K562 (cell line): ENCODE data around the gene KLHL18. TPM values are rescaled to one million over a fixed set of nuclear protein-coding genes. Genes with fewer than 3 reads are reported as not detected.

ENCODE experiments used
- EGR1 ChIP-seq: fragments of 450-650 bp; conservative IDR thresholded peaks from 2 replicates; pipeline ENCODE4 v1.6.1; 2017; ENCODE audit warnings: mild to moderate bottlenecking
- LCOR ChIP-seq: sonication (generic); formaldehyde crosslinking; IDR thresholded peaks from 2 replicates; pipeline ENCODE4 v1.8.0; 2022; ENCODE audit warnings: mild to moderate bottlenecking, missing genetic modification reagents
- NFIC ChIP-seq: fragments of 450-650 bp; IDR thresholded peaks from 2 replicates; pipeline ENCODE4 v1.6.1; 2017; ENCODE audit warnings: mild to moderate bottlenecking, inconsistent platforms
- PRPF4 ChIP-seq: fragments of 200-400 bp; formaldehyde crosslinking; IDR thresholded peaks from one replicate; pipeline ENCODE4 v1.6.1; 2017; ENCODE audit warnings: low read length, low read depth, mild to moderate bottlenecking; ENCODE audit not compliant: insufficient read depth, poor library complexity, severe bottlenecking
- RBFOX2 ChIP-seq: fragments of 200-400 bp; formaldehyde crosslinking; IDR thresholded peaks from 2 replicates; pipeline ENCODE4 v1.6.1; 2017; ENCODE audit warnings: low read depth, mild to moderate bottlenecking, low read length, moderate library complexity
- RBM25 ChIP-seq: fragments of 200-400 bp; formaldehyde crosslinking; IDR thresholded peaks from 2 replicates; pipeline ENCODE4 v1.6.1; 2018; ENCODE audit warnings: low read length, low read depth, moderate library complexity; ENCODE audit not compliant: severe bottlenecking
- SMAD2 ChIP-seq: fragments of 150-350 bp; IDR thresholded peaks from 2 replicates; pipeline ENCODE4 v1.6.1; 2014; ENCODE audit warnings: low read depth, mild to moderate bottlenecking, low read length
- SMC3 ChIP-seq: conservative IDR thresholded peaks from 2 replicates; pipeline ENCODE4 v1.6.1; 2011; ENCODE audit warnings: low read depth, low read length, improper control_type of control experiment; ENCODE audit not compliant: insufficient read depth
- TOE1 ChIP-seq, 2 experiments: fragments of 450-650 bp in 1 of 2; sonication (generic) in 1 of 2; formaldehyde crosslinking in 1 of 2; IDR thresholded peaks; 2 replicates each; pipeline versions ENCODE4 v1.7.1 to v1.8.0; 2016 to 2022; ENCODE audit warnings: borderline replicate concordance in 2 of 2, mild to moderate bottlenecking in 2 of 2, antibody characterized with exemption in 1 of 2, inconsistent platforms in 1 of 2, low read depth in 1 of 2, missing genetic modification reagents in 1 of 2, moderate library complexity in 1 of 2
- ZBED1 ChIP-seq: IDR thresholded peaks from 2 replicates; pipeline ENCODE4 v1.6.1; 2014
- ZNF134 ChIP-seq: fragments of 250-450 bp; sonication (Bioruptor Pico); conservative IDR thresholded peaks from 2 replicates; pipeline ENCODE4 v1.4.0; 2020
- ZNF165 ChIP-seq: fragments of 250-450 bp; sonication (Bioruptor Pico); IDR thresholded peaks from 2 replicates; pipeline ENCODE4 v1.4.0; 2020; ENCODE audit warnings: borderline replicate concordance
- polyA plus RNA-seq, 8 experiments: library from polyadenylated mRNA; depleted of rRNA in 4 of 8; stranded (reverse) in 5 of 8; unstranded in 3 of 8; fragments of >200 nt; fragmentation: Nextera tagmentation in 2 of 8; fragmentation: Illumina TruSeq in 1 of 8; extraction: Ambion mirVana in 2 of 8; extraction: Trizol in 1 of 8; gene quantifications; 2 replicates each; pipeline versions ENCODE4 v1.2.1 to v1.2.3, GENCODE V29; 2011 to 2014; ENCODE audit warnings: inconsistent platforms in 1 of 8, missing spikeins in 1 of 8
- total RNA-seq, 7 experiments: library from RNA; depleted of rRNA in 6 of 7; stranded (reverse); fragments of >200 nt in 6 of 7; fragmentation: Illumina TruSeq in 2 of 7; extraction: Trizol in 2 of 7; gene quantifications; 2 replicates each; pipeline versions ENCODE4 v1.2.1 to v1.2.3, GENCODE V29; 2011 to 2021; ENCODE audit warnings: low replicate concordance in 1 of 7
- TF ChIP-seq, protein P1 (sequence below): fragments of 450-650 bp; formaldehyde crosslinking; conservative IDR thresholded peaks from 2 replicates; pipeline ENCODE4 v1.4.0; 2022; ENCODE audit warnings: mild to moderate bottlenecking, missing genetic modification characterization
- TF ChIP-seq, protein P2 (sequence below), 2 experiments: fragments of 200-800 bp in 1 of 2; sonication (Bioruptor generic) in 1 of 2; sonication (generic) in 1 of 2; formaldehyde crosslinking in 1 of 2; IDR thresholded peaks in 1 of 2; conservative IDR thresholded peaks in 1 of 2; 2 replicates each; pipeline versions ENCODE4 v1.5.0 to v1.6.1; 2016 to 2020; ENCODE audit warnings: missing compliant biosample characterization in 1 of 2, missing genetic modification characterization in 1 of 2, missing genetic modification reagents in 1 of 2
- TF ChIP-seq, protein P3 (sequence below): fragments of 250-450 bp; sonication (Bioruptor Pico); IDR thresholded peaks from 2 replicates; pipeline ENCODE4 v1.8.0; 2021; ENCODE audit warnings: moderate library complexity, mild to moderate bottlenecking, inconsistent platforms
- TF ChIP-seq, protein P4 (sequence below): fragments of 450-650 bp; formaldehyde crosslinking; IDR thresholded peaks from 2 replicates; pipeline ENCODE4 v1.4.0; 2020; ENCODE audit warnings: mild to moderate bottlenecking, mixed read lengths
- TF ChIP-seq, protein P5 (sequence below): sonication (generic); formaldehyde crosslinking; IDR thresholded peaks from 2 replicates; pipeline ENCODE4 v1.8.0; 2023; ENCODE audit warnings: mild to moderate bottlenecking, missing genetic modification reagents

KLHL18 gene
- total and polyA plus RNA-seq, 9 of the 15 experiments (the other 6 are each of a cell fraction or from before 2014, with no cell fraction given), result 26.7 to 97.5 (median 48.7) TPM

DNA sequence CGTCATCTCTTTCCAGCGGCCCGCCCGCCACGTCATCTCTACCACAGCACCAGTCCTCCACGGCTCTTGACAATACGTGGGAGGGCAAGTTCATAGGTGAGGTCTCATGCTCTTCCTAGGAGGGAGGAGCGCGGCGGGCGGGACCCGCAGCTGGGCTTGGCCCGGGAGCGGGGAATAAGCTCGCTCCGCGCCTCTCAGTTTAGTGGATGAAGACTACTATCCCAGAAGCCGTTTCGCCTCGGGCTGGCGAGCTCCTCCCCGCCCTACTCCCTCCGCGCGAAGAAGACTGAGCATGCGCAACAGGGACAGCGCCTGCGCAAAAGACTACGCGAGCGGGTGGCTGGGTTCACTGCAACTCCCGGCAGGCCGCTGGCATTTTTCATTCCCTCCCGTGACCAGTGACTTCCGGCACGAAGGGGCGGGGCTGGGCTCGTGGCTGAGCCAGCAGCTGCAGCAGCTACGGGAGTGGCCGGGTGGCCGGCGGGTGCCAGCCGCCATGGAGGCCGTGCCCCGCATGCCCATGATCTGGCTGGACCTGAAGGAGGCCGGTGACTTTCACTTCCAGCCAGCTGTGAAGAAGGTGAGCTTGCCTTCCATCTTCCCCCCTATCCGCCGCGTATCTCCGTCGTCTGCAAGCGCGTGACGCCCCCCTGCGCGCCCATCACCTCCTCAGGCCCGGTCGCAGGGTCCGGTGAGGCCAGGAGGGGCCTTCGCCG is 98.0 kb downstream of the KLHL18 start, which contains the start of gene PTPN23 (continued):
- TF ChIP-seq RBFOX2 (peak; percentile 97), EGR1 (peak; percentile 88), SMAD2 (no peak), TOE1 (IDR thresholded peaks at IDR 0.05; ENCODE audit: borderline replicate concordance) (peak; percentile 82), TOE1 (CRISPR knock-in tag; IDR thresholded peaks at IDR 0.05; ENCODE audit: borderline replicate concordance, low read depth) (0 out of 2 replicates have a peak, but pooled peaks have one; percentile 72), NFIC (peak; percentile 36; the same call in 1 of the 2 replicates), ZNF165 (CRISPR knock-in tag) (peak; percentile 75), ZNF134 (CRISPR knock-in tag) (no peak; the same call in 1 of the 2 replicates), SMC3 (0 out of 2 replicates have a peak, but pooled peaks have one; percentile 19), ZBED1 (peak; percentile 52; the same call in 1 of the 2 replicates), PRPF4 (peak; percentile 30), LCOR (CRISPR knock-in tag) (0 out of 2 replicates have a peak, but pooled peaks have one; percentile 33), RBM25 (no peak)
- TF ChIP-seq, protein P1, sequence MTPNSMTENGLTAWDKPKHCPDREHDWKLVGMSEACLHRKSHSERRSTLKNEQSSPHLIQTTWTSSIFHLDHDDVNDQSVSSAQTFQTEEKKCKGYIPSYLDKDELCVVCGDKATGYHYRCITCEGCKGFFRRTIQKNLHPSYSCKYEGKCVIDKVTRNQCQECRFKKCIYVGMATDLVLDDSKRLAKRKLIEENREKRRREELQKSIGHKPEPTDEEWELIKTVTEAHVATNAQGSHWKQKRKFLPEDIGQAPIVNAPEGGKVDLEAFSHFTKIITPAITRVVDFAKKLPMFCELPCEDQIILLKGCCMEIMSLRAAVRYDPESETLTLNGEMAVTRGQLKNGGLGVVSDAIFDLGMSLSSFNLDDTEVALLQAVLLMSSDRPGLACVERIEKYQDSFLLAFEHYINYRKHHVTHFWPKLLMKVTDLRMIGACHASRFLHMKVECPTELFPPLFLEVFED (CRISPR knock-in tag), result peak; percentile 79; the same call in 1 of the 2 replicates
- TF ChIP-seq, protein P2, sequence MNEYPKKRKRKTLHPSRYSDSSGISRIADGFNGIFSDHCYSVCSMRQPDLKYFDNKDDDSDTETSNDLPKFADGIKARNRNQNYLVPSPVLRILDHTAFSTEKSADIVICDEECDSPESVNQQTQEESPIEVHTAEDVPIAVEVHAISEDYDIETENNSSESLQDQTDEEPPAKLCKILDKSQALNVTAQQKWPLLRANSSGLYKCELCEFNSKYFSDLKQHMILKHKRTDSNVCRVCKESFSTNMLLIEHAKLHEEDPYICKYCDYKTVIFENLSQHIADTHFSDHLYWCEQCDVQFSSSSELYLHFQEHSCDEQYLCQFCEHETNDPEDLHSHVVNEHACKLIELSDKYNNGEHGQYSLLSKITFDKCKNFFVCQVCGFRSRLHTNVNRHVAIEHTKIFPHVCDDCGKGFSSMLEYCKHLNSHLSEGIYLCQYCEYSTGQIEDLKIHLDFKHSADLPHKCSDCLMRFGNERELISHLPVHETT (CRISPR knock-in tag; conservative IDR thresholded peaks at IDR 0.05 in 1 of 2, IDR thresholded peaks at IDR 0.05 in 1 of 2), result peak in 1 of 2 experiments; percentile 58; a peak in 1 of 4 replicates
- TF ChIP-seq, protein P3, sequence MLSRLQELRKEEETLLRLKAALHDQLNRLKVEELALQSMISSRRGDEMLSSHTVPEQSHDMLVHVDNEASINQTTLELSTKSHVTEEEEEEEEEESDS (CRISPR knock-in tag), result no peak
- TF ChIP-seq, protein P4, sequence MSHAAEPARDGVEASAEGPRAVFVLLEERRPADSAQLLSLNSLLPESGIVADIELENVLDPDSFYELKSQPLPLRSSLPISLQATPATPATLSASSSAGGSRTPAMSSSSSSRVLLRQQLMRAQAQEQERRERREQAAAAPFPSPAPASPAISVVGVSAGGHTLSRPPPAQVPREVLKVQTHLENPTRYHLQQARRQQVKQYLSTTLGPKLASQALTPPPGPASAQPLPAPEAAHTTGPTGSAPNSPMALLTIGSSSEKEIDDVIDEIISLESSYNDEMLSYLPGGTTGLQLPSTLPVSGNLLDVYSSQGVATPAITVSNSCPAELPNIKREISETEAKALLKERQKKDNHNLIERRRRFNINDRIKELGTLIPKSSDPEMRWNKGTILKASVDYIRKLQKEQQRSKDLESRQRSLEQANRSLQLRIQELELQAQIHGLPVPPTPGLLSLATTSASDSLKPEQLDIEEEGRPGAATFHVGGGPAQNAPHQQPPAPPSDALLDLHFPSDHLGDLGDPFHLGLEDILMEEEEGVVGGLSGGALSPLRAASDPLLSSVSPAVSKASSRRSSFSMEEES (CRISPR knock-in tag), result 0 out of 2 replicates have a peak, but pooled peaks have one; percentile 24
- TF ChIP-seq, protein P5, sequence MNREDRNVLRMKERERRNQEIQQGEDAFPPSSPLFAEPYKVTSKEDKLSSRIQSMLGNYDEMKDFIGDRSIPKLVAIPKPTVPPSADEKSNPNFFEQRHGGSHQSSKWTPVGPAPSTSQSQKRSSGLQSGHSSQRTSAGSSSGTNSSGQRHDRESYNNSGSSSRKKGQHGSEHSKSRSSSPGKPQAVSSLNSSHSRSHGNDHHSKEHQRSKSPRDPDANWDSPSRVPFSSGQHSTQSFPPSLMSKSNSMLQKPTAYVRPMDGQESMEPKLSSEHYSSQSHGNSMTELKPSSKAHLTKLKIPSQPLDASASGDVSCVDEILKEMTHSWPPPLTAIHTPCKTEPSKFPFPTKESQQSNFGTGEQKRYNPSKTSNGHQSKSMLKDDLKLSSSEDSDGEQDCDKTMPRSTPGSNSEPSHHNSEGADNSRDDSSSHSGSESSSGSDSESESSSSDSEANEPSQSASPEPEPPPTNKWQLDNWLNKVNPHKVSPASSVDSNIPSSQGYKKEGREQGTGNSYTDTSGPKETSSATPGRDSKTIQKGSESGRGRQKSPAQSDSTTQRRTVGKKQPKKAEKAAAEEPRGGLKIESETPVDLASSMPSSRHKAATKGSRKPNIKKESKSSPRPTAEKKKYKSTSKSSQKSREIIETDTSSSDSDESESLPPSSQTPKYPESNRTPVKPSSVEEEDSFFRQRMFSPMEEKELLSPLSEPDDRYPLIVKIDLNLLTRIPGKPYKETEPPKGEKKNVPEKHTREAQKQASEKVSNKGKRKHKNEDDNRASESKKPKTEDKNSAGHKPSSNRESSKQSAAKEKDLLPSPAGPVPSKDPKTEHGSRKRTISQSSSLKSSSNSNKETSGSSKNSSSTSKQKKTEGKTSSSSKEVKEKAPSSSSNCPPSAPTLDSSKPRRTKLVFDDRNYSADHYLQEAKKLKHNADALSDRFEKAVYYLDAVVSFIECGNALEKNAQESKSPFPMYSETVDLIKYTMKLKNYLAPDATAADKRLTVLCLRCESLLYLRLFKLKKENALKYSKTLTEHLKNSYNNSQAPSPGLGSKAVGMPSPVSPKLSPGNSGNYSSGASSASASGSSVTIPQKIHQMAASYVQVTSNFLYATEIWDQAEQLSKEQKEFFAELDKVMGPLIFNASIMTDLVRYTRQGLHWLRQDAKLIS (CRISPR knock-in tag), result peak; percentile 83
